ENCODE results near the gene NMT1.

Gene NMT1

DNA sequence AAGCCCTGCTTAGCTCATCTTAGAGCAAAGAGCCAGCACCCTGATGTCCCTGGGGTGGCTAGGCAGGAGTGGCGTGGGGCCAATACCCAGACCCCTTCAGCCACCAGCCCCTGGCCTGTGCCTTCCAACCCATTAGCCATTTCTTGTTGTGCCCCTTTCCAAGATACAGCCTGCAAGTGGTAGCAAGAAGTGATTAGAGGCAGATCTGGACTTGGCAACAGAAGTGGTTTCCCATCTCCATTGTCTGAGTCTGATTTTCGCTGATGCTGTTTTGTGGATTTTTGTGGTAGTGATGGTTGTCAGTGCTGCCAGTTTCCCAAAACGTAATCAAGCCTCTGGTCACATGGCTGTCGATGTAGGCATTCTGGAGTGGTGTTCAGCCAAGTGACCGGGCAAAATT lies 45.5 kb downstream of the NMT1 start:
- DNase-seq, result no peak

DNA sequence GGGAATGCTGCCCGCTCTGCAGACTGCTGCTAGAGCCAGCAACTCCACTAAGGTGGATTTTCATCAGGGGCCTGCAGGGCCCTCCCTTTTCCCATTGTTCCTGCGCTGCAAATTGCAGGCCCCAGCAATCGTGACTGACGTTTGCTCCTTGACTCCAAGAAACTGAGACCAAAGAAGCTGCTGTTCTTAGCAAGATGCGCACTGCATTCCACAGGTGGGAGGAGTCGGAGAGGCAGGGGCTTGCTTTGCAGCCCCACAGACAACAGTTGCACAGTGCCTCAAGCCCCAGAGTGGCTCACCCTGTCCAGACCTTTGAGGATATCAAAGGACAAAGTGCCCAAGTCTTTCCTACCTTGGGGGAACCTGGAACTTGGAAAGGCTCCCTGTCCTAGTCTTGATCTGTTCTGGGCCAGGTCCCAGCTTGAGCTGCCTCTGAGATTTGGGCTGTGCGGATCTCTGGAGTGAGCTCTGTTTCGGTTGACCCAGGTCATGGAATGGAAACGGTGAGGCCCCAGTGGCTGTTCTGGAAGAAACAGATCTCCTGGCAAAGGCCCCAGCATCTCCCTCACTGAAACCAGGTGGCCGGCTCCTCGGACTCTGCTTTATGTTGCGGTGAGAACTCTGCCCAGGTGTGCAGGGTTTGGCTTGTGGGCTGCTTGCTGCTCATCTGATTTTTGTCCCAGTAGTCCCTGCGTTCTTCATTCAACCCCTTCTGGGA lies 46.3 kb downstream of the NMT1 start:
- no peak for DNase-seq

DNA sequence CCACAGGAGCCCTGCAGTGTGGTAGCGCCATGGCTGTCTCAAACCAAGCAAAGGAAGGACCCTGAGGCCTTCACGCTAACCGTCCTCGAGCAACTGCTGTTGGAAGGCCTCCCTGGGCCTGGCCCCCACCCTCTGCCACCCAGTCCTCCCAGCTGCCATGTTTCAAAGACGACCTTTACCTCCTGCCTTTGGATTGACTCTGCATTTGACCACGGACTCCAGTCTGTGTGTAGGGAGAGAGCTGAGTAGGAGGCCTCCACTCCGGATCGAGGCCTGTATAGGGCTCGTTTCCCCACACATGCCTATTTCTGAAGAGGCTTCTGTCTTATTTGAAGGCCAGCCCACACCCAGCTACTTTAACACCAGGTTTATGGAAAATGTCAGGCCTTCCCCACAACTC lies 46.9 kb downstream of the NMT1 start:
- DNase-seq, result no peak

DNA sequence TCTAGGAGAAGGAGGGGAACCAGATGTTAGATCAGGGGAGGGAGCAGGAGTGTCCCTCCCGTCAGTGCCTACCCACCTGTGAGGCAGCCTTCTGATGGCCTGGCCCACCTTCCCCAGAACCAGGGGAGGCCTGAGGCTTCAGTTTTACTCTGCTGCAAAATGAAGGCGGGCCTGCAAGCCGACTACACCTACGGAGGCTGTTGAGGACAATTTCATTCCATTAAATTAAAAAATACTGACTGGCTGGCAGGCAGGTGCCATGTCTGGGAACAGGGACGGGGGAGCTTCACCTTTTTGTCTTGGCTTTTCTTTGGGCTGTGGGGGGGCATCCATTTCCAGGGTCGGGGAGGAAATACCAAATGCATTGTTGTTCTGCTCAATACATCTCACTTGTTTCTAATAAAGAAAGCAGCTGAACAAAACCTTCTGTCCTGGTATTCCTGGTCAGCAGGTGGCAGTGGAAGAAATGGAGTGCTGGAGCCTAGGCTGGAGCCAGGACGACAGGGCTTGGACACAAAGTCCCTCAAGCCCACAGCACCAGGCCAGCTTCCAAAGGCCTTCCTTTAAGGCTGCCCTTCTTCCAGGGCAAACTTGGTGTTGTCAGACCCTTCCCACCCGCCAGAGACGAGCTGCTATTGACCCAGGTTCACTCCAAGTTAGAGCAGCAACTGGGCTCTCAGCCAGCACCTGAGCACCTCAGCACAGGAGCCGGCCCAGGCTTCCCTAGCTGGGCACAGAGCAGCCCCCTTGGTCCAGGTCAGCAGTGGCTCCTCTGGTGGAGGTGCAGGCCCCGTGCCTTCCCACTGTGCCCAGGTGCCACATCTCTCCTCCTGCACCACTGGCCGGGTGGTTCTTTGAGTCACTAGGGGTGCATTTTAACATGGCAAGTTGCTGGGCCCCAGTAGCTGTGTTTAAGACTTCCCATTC lies 47.7 kb downstream of the NMT1 start:
- DNase-seq, result no peak

DNA sequence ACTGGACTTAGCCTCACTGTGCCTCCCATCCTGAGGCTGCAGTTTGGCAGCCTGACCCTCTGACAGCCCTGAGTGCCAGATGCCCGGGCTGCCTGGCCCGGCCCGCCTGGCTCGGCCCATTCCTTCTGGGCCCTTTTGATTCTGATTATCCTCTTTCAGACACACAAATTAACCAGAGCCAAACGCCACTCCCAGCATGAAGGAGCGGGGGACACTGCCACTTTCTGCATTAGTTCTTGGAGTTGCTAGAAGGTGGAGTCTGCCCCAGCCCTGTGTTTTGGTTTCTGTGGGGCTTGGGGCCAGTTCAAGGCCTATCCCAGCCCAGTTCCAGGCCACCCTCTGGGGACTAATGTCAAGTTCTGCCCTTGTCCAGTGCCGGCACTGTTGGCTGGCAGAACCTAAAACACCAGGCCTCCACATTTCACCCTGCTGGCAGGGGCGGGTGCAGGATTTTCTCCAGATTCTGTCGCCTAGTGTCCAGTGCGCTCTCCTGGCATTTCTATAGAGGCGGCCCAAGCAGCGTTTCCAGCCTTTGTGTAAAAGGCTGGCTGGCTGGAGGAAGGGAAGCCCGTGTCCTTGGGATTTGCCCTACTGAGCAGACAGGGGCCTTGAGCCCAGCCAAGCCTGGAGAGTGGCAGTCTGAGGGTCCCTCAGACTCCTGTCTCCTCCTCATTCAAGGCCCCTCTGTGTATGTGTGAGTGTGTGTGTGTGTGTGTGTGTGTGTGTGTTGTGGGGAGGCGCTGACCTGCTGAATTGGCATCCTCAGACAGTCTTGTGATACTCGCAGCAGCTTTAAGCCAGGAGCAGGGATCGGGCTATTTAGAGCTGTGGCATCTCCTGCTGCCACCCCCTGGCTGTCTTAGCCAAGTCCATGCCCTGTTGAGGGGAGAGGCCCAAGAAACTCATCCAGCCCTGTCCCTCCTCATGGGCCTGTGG lies 49.8 kb downstream of the NMT1 start:
- no peak for DNase-seq

DNA sequence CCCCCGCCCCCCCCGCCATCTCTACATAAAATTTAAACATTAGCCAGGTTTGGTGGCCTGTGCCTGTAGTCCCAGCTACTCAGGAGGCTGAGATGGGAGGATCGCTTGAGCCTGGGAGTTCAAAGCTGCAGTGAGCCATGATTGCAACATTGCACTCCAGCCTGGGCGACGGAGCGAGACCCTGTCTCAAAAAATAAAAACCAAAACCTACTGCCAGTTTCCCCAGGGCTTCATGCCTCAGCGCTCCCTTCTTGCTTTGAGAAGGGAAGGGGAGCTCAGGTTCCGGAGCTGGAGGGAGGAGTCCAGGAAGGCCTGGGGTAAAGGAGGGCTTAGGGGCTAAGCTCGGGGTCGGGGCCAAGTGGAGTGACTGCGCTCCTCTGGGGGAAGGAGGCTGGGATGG lies 50.7 kb downstream of the NMT1 start:
- peak; percentile 63 for DNase-seq

- DNase-seq, result no peak
Measured at GRCh38 chr17:45112559-45113423, 51.7 kb downstream of the NMT1 start.

- DNase-seq, result no peak
Measured at GRCh38 chr17:45113424-45113754, 52.3 kb downstream of the NMT1 start.

DNA sequence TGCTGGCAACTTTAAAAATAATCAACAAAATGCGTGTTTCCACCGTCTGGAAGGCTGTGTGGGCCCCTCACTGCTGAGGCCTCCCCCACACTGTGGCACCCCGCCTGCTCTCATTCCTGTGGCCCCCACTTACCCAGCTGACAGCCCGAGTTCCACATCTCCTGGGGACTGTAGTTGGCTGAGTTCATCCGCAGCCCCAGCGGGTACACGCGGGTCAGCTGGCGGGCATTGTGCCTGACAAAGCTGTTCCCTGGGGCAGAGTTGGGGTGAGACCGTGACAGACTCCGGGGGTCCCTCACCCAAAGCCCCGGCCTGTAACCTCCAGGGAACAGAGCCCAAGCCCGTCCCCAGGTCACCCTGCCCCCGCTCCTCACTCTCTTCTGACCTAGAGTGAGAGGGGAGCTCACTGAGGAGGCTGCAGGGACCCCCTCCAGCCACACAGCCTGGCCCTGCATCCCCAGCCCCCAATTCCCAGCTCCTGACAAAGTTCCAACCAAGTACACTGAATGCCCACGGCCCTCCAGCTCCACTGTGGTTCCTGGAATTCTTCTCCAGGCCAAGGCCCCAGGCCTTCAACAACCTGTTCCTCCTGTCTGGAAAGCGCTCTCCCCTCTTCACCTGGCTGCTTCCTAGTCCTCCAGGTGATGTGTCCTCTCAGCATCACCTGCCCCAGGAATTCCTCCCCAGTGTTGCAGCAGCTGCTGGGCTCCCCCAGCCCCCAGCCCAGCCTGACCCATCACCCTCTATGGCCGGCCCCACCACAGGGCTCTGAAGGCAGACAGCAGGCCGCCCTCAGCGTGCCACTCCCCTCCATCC lies 53.2 kb downstream of the NMT1 start:
- DNase-seq, result no peak

DNA sequence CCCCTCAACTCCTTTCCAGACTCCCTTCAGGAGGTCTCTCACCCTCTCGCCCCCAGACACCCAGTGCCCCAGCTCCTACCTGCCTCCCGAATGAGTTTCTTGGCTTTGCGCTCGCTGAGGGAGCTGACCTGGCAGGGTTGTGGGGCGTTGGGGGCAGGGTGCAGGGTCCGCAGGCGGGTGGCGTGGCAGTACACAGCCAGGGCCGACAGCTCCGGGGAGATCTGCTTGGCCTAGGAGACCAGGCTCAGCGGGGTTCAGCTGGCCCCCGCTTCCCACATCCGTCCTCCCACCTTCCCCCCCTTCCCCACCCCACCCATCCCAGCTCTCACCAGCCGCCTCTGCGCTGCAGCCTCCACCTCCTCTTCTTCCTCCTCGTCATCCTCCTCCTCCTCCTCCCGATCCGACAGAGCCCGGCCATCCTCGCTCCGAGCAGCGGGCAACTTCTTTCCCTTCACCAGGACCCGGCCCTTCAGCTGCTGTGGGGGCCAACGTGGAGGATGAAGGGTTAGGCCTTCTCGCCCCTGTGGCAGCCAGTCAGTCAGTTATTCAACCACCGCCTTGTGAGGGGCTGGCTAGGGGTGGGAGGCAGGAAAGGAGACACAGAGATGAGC lies 54.0 kb downstream of the NMT1 start:
- DNase-seq, result no peak

GRCh38 chr17:45115871-45116270 lies 54.8 kb downstream of the NMT1 start:
- no peak for DNase-seq

- no peak for DNase-seq
Measured at GRCh38 chr17:45116434-45117016, 55.4 kb downstream of the NMT1 start.

GRCh38 chr17:45117334-45117733 lies 56.2 kb downstream of the NMT1 start:
- DNase-seq, result no peak

DNA sequence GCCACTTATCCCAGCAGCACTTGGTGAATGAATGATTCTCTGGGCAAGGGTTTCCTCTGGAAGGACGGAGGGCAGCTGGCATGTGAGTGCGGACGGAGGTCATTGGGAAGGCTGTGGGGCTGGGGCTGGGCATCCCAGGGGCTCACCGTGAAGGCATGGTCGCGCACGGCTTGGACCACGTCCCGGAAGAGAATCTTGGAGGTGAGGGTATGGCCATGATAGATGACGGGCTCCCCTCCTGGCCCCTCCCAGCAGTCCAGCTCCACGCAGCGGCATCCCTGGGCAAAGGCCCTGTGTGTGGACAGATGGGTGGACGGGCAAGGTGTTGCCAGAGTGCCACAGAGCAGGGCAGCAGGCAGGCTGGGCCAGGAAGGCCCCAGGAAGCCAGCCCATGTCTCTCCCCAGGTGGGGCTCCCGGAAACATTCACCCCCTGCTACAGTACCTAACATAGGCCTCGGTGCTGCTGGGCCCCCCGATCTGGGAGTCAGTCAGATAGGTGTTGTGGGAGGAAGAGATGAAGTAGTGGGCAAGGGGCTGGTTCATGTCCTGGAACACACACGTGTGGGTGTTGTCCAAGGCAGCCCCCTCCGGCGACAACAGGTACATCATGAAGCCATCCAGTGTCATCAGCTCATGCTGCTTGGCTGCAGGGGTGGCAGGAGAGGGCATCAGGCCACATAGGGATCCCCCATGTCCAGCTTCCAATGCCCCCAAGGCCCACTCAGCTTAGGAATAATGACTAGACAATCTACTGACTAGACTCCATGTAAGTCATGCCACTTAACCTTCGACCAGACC lies 56.9 kb downstream of the NMT1 start:
- no peak for DNase-seq

DNA sequence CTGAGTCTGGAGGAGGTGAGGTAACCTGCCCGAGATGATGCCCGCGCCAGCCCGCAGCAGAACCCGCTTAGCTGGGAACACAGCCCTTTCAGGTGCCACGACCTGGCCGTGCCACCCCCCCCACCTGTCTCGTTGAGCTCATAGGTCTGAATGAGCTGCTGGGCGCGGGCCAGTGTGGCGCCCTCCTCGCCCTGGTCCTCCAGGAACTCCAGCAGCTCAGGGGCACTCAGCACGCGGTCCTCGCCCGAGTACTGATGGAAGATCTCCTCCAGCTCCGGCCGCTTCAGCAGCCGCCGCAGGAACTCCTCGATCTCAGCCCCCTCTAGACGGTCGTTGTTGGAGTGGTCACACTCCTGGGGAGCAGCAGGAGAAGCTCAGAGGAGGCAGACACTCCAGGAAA lies 57.6 kb downstream of the NMT1 start:
- DNase-seq, result no peak

- DNase-seq, result no peak
Measured at GRCh38 chr17:45119964-45120363, 58.8 kb downstream of the NMT1 start.

GRCh38 chr17:45120558-45120957 lies 59.4 kb downstream of the NMT1 start:
- DNase-seq, result no peak

- no peak for DNase-seq
Measured at GRCh38 chr17:45121055-45121454, 59.9 kb downstream of the NMT1 start.

DNA sequence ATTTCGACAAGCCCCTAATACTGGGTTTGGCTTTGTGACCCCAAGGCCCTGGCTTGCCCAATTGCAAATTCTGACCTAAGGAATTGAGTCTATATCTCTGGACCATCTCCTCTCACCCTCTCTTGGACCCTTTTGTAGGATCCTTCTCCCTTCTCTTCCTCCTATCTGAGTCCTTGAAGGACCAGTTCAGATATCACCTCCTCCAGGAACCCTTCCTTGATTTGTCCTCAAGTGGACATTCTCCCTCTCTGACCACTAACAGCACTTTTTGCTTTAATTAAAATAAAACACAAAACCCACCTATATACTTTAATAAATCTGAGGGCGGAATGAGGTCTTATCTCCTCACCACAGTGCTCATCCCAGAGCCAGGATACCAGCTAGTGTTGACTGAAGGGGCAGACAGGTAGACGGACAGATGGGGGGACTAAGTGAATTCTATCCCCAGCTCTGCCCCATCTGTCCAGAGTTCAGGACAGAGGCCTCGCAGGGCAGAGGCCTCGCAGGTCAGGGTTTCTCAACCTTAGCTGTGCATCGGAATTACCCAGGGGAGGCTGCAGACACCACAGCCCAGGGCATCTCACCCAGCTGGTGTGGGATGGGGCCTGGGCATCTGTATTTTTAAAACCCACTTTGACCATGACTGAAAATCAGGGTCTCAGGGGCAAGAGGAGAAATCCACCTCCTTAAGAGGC lies 62.1 kb downstream of the NMT1 start:
- DNase-seq, result no peak

Data from NCI-H2171 treated with DMSO at 0.1 percent for 48 hours (cell line).